ENCODE data around the gene GDF10. TPM values are rescaled to one million over a fixed set of nuclear protein-coding genes. Genes with fewer than 3 reads are reported as not detected.

GDF10 gene
- total RNA-seq, 1 donor from 2014 or later, result 1.8 TPM

DNA sequence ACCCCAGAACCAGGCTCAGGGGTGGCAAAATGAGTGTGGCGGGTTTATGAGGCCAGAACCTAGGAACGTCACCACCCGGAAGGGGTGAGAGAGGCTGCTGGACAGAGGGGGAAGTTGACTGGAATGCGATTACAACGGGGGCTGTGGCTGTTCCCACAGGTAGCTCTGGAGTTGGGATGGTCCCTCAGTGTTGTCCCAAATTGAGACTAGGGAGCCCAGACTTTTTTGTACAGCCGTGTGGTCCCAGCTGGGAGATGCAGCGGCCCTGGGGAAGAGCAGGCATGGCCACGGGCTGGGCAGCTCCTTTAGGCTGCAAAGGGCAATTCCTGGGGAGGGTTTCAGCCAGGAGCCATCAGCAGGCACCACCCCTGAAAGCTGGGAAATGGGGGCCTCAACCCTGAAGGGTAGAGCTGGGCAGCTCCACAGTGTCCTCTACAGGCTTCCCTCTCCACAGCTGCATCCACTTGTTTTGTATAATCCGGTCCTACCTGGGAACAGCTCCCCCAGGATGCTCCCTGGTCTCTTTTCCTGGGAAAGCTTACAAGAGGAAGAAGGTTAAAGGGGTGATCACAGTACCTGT lies 11.0 kb upstream of the GDF10 start:
- no peak for DNase-seq (ENCODE audit: low spot score in 2 of 2, unreplicated experiment in 2 of 2)
- no peaks in the 10 kb centered on the region for H3K4me1 Mint-ChIP-seq
- H3K27me3 Mint-ChIP-seq (ENCODE audit: low read depth), result peaks cover 73% of the 10 kb centered on the region
- TF ChIP-seq, protein P1, sequence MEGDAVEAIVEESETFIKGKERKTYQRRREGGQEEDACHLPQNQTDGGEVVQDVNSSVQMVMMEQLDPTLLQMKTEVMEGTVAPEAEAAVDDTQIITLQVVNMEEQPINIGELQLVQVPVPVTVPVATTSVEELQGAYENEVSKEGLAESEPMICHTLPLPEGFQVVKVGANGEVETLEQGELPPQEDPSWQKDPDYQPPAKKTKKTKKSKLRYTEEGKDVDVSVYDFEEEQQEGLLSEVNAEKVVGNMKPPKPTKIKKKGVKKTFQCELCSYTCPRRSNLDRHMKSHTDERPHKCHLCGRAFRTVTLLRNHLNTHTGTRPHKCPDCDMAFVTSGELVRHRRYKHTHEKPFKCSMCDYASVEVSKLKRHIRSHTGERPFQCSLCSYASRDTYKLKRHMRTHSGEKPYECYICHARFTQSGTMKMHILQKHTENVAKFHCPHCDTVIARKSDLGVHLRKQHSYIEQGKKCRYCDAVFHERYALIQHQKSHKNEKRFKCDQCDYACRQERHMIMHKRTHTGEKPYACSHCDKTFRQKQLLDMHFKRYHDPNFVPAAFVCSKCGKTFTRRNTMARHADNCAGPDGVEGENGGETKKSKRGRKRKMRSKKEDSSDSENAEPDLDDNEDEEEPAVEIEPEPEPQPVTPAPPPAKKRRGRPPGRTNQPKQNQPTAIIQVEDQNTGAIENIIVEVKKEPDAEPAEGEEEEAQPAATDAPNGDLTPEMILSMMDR (IDR thresholded peaks at IDR 0.05; ENCODE audit: unreplicated experiment), result no peak
- H3K9me3 Mint-ChIP-seq, result no peaks in the 10 kb centered on the region
- no peak overlapping the region for H3K4me3 Mint-ChIP-seq
- no peaks in the 10 kb centered on the region for H3K36me3 Mint-ChIP-seq
- no peak overlapping the region for H3K27ac Mint-ChIP-seq

DNA sequence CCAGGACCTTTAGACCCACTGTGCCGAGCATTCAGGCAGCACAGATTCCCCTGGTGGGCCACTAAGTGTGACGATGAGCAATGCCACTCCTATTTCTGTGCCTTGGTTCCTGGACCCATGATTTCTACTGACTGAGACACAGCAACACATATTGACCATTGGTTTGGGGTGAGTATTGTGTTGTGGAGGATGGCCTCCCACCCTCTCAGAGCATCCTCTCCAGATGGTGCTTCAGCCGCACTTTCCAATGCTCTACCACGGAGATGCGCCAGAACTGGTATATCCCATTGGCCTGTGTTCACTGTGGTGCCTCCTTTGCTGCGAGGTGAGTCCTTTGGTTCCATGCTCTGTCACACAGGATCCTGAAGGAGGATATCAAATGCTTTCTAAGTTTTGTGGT lies 10.1 kb upstream of the GDF10 start:
- no peaks in the 10 kb centered on the region for H3K9me3 Mint-ChIP-seq

DNA sequence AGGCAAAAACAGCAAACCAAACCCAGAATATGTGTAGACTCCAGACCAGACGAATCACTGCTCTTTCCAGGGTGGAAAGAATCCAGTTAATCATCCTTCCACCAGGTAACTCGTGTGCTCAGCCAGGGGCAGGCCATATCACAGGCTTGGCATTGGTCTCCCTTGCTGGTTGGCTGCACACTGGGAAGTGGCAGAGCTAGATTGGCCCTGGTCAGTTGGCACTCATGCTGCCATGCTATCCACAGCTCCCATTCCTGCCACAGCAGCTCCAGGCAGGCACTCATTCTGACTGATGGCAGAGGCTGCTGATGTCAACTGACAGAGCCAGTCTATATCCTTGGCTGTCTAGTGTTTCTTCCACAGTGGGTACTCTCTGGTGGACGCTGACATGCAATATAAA lies 9.7 kb upstream of the GDF10 start:
- H3K27me3 Mint-ChIP-seq (ENCODE audit: low read depth), result peaks cover 80% of the 10 kb centered on the region
- no peaks in the 10 kb centered on the region for H3K4me1 Mint-ChIP-seq
- no peaks in the 10 kb centered on the region for H3K9me3 Mint-ChIP-seq
- TF ChIP-seq, protein P1 (IDR thresholded peaks at IDR 0.05; ENCODE audit: unreplicated experiment), result no peak
- no peak for DNase-seq (ENCODE audit: low spot score in 2 of 2, unreplicated experiment in 2 of 2)
- H3K36me3 Mint-ChIP-seq, result no peaks in the 10 kb centered on the region
- no peak overlapping the region for H3K4me3 Mint-ChIP-seq
- H3K27ac Mint-ChIP-seq, result no peak overlapping the region

More for the DNA sequence above, 10.1 kb upstream of the GDF10 start:
- no peaks in the 10 kb centered on the region for H3K36me3 Mint-ChIP-seq
- no peak for DNase-seq (ENCODE audit: low spot score in 2 of 2, unreplicated experiment in 2 of 2)
- no peak overlapping the region for H3K4me3 Mint-ChIP-seq
- TF ChIP-seq, protein P1 (IDR thresholded peaks at IDR 0.05; ENCODE audit: unreplicated experiment), result no peak
- no peak overlapping the region for H3K27ac Mint-ChIP-seq
- no peaks in the 10 kb centered on the region for H3K4me1 Mint-ChIP-seq
- peaks cover 79% of the 10 kb centered on the region for H3K27me3 Mint-ChIP-seq (ENCODE audit: low read depth)

DNA sequence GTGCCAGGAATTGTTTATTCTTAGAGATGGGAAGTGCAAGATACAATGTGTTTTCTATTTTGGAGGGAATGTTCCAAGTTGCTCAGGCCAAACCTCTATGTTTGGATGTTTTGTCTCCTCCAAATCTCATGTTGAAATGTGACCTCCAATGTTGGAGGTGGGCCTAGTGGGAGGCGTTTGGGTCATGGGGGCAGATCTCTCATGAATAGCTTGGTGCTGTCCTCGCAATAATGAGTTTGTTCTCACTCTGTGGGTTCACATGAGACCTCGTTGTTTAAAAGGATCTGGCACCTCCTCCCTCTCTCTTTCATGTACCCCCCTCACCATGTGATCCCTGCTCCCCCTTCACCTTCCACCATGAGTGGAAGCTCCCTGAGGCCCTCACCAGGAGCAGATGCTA lies 8.3 kb upstream of the GDF10 start:
- no peak for DNase-seq (ENCODE audit: low spot score in 2 of 2, unreplicated experiment in 2 of 2)
- Mint-ChIP-seq H3K27ac (no peak overlapping the region), H3K36me3 (no peaks in the 10 kb centered on the region), H3K4me1 (peaks cover 4% of the 10 kb centered on the region), H3K4me3 (no peak overlapping the region), H3K27me3 (ENCODE audit: low read depth) (peaks cover 79% of the 10 kb centered on the region), H3K9me3 (no peaks in the 10 kb centered on the region)
- TF ChIP-seq, protein P1 (IDR thresholded peaks at IDR 0.05; ENCODE audit: unreplicated experiment), result no peak

DNA sequence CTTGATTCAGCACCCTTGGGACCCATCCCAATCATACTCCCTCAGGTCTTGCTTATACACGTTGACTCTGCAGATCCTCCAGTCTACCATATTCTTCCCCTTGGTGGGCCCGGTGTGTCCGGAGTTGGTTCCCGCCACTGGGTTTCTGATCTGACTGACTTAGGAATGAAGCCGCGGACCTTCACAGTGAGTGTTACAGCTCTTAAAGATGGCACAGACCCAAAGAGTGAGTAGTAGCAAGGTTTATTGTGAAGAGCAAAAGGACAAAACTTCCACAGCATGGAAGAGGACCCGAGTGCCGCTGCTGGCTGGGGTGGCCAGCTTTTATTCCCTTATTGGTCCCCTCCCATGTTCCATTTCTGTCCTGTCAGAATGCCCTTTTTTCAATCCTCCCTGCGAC lies 5.9 kb upstream of the GDF10 start:
- no peak overlapping the region for H3K27ac Mint-ChIP-seq
- H3K36me3 Mint-ChIP-seq, result no peaks in the 10 kb centered on the region
- peaks cover 90% of the 10 kb centered on the region for H3K27me3 Mint-ChIP-seq (ENCODE audit: low read depth)
- peaks cover 4% of the 10 kb centered on the region for H3K4me1 Mint-ChIP-seq
- no peak for DNase-seq (ENCODE audit: low spot score in 2 of 2, unreplicated experiment in 2 of 2)
- no peak overlapping the region for H3K4me3 Mint-ChIP-seq
- TF ChIP-seq, protein P1 (IDR thresholded peaks at IDR 0.05; ENCODE audit: unreplicated experiment), result no peak
- H3K9me3 Mint-ChIP-seq, result no peaks in the 10 kb centered on the region

DNA sequence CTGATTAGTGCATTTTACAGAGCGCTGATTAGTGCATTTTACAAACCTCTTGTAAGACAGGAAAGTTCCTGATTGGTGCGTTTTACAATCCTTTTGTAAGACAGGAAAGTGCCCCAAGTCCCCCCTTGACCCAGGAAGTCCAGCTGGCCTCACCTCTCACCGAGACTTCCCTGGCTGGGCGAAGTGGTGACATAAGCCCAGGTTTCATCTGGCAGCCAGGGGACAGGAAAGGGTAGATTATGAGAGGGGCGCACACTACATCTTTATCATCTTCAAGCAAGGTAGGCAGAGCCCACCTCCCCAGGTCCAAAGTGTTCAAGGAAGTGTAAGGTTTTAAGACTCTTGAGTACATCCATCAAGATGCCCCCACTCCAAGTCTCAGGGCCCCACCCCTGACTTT lies 5.5 kb upstream of the GDF10 start:
- Mint-ChIP-seq H3K9me3 (no peaks in the 10 kb centered on the region), H3K27me3 (ENCODE audit: low read depth) (peaks cover 91% of the 10 kb centered on the region), H3K4me1 (peaks cover 5% of the 10 kb centered on the region), H3K4me3 (no peak overlapping the region), H3K27ac (no peak overlapping the region), H3K36me3 (no peaks in the 10 kb centered on the region)
- TF ChIP-seq, protein P1 (IDR thresholded peaks at IDR 0.05; ENCODE audit: unreplicated experiment), result no peak
- no peak for DNase-seq (ENCODE audit: low spot score in 2 of 2, unreplicated experiment in 2 of 2)

Data from mesothelial cell of epicardium (in vitro differentiated cells).